Activated CD4-positive, alpha-beta T cell treated with anti-CD3 and anti-CD28 coated beads for 4 hours (primary cell): ENCODE data around the gene NSD2.
"Not testable (repeated sequence)": the region's sequence is repeated elsewhere in the genome, so short reads cannot be mapped to it uniquely, and the experiment has no call there.

ENCODE experiments used
- DNase-seq, 2 donors: peaks; one replicate each; pipeline ENCODE4 v3.0.0-alpha.2; 2020

NSD2 gene

DNA sequence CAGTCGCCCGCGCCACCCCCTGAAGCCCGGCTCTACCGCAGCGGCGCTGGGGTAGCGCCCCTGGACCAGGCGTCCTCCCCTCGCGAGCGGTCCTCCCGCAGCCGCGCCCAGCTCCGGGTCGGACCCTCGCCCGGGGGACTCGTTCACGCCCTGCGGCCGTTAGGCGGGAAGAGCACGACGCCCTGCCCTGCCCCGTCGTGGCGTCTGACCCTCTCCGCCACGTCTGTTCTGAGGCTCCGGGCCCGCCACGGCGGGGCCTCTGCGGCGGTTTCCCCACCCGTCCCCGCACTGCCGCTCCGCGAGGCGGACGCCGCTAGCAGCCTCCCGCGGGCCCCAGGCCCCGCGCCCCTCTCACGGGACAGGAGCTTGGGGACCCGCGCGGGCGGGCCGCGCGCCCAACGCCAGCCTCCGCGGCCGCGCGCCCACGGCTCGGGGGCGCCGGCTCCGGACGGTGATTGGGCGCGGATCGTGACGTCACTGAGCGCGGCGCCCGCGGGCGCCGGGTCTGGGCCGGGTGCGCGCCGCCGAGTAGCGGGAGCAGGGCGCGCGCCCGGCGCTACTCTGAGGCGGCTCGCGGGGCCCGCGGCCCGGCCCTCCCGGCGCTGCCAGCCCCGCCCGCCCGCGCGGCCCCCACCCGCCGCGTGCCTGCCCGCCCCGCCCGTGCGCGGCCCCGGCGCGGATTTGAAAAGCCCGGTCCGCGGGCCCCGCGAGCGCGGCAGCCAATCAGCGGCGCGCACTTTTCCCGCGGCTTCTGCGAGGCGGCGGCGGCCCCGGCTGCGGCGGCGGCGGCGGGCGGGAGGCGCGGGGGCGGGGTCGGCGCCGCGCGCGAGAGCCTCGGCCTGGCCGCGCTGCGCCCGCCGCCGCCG, at the start of gene NSD2:
Gene NSD2 (plus strand): TSS at position 816 of the 866 bp plus-strand sequence. CDS start 29,262 bp downstream, outside the sequence.
- DNase-seq = peak; percentile 88 to 89

DNA sequence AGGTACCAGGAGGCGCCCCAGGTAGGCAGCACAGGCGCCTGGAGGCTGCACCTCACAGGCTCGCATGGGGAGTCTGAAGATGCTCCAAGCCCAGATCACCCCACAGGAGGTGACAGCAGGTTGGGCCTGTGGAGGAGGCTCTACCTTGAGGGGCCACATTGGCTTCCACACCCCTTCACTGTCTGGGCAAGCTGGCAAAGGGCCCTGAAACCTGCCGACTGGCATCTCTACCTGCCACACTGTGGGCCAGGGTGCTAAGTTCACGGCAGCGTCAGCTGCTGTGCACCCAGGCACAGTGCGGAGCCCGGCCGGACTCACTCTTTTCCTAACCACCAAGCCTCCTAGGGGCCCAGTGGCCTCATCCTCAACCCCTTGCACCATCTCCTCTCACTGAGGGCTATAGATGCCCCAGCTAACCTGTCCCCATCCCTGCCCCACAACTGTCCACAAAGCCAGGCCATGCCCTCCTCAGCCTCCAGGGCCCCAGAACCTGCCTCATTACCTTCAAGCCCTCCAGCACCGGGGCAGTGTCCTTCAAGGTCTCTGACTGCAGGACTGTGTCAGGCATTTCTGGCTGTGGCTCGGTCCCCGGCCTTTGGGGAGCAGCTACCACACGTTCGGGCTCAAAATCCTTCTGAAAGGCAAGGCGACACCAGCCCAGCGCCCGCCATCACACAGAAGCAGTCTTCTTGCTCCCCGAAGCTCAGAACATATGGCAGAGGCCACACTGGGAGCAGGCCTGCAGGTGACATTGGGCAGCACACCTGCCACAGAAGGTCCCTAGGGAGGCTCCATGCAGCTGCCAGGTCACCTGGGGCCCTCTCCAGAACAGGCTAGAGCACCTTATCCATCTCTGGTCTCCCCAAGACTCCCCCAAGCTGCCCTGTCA, 49.3 kb upstream of the NSD2 start:
- no peak for DNase-seq

DNA sequence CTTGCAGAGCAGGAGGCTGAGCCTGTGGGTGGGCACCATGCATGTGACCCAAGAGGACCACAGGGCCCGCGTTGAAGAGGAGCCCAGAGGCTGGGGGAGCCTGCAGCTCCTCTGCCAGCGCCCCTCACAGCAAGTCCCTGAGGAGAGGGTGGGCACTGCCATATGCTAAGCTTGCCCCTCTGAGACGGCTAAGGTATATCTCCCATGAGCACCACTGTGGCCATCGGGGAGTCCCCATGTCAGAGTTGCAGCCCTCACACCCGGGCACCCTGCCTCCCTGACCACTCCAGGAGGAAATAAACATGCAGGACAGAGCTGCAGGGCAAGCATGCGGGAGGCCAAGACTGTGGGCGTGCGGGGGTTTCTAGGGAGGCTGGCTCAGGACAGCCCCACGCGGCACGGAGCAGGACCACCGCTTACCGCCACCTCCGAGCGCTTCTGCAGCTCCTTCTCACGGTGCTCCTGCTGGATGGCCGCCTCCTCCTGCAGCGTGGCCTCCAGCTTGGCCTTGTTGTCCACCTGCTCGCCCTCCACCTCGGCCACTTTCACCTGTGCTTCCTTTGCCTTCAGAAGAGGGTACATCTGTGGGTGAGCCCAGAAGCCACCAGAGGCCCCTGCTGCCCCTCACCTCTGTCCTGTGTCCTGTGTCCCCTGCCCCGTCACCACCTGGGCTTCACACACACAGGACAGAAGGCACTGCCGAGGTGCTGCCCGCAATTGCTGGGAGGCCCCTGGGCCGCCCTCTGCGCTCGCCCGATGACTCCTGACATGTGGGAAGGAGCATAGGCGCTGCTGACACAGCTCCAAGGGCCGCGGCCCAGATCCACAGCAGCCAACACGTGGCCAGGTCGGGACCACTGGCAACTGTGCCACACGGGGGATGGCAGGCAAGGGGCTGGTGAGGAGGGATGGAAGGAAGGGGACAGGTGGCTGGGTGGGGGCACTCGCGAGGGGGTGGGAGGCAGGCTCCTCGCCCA, 48.3 kb upstream of the NSD2 start:
- DNase-seq = no peak

DNA sequence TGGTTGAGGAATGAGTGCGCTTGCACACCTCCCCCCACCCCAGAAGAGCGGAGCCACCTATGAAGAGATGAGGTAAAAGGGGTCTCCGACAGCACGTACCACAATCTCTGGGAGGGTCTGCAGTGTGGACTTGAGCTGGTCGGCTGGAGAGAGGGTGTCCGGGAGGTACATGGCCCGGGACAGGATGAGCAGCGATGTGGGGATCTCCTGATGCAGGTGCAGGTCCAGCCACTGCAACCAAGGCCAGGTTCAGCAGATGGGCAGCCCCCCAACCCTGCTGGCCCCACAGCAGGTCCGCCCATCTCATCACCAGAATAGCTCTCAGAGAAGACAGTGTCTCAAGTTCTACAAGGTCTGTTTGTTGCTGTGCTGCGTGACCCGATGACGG, 47.7 kb upstream of the NSD2 start:
- no peak for DNase-seq

DNA sequence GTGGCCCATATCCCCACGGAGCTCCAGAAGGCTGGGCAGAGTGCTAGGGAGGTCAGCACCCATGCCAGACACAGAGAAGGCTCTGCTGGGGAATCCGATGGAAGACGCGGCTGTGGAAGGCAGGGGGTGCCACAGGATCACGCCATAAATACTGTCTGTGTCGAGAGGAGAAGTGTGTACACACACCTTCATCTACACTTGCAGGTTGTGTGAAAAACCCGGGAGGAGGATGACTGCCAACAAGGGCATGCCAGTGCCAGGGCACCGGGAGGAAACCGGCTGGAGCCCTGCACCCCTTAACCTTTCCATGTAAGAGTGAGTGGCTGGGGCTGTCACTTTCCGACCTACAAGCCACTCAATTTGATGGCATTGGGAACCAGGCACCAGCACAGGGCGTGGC, 46.4 kb upstream of the NSD2 start:
- DNase-seq = no peak

DNA sequence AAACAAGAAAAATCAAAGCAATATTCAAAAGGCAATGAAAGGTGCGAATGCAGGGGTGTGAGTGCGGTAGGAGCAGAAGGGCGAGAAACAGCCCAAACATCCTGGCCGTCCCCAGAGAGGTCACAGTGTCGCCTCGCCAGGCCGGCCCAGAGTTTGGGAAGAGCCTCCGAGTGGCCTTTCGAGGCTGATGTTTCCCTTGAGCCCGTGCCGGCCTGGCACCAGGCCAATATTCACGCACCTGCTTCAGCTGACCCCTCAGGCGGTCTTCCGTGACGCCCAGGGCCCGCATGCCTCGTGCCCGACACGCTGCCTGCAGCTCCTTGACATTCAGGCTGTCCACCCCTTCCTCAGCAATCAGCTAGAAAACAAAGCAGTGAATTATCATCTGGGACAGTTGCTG, 45.9 kb upstream of the NSD2 start:
- DNase-seq = no peak

DNA sequence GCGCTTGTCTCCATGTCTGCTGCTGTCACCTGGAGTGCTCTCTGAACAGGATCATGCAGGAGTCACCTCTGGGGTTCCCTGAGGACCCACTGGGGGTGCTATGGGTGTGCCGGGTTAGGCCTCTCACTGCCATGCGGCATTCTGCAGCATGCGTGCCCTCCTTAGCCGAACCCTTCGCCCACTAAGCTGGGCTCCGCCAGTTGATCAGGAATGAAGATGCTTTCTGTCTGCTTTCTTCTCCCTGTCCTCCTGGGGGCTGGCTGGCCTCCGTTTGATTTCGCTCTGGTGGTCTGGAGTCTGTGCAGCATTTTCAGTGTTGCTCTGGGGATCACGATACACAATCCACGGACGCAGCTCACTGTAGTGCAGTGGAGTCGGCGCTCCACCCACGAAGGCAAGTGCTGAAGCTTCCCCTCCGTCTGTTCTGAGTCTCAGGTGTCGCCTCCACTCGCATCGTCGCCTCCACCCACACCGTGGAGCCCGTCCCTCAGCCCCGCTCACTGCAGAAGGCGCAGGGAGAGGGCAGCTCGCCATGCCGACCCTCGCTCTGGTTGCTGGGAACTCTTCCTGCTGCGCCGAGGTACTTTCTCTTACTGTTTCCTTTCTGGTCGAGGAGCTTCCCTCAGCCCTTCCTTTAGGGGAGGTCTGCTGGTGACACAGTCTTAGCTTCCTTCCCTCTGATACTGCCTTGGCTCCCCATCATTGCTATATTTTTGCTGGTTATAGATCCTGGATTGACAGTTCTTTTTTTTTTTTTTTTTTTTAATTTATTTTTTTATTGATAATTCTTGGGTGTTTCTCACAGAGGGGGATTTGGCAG, 44.5 kb upstream of the NSD2 start:
- no peak for DNase-seq

DNA sequence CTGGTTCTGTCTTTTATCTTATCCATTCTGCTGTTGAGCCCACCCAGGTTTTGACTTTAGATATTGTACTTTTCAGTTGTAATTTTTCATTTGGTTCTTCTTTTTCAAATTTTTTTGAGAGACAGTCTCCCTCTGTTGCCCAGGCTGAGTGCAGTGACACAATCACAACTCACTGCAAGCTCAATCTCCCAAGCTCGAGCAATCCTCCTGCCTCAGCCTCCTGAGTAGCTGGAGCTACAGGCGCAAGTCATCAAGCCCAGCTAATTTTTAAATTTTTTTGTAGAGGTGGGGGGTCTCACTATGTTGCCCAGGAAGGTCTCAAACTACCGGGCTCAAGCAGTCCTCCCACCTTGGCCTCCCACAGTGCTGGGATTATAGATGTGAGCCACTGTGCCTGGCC, 41.0 kb upstream of the NSD2 start:
- no peak for DNase-seq

DNA sequence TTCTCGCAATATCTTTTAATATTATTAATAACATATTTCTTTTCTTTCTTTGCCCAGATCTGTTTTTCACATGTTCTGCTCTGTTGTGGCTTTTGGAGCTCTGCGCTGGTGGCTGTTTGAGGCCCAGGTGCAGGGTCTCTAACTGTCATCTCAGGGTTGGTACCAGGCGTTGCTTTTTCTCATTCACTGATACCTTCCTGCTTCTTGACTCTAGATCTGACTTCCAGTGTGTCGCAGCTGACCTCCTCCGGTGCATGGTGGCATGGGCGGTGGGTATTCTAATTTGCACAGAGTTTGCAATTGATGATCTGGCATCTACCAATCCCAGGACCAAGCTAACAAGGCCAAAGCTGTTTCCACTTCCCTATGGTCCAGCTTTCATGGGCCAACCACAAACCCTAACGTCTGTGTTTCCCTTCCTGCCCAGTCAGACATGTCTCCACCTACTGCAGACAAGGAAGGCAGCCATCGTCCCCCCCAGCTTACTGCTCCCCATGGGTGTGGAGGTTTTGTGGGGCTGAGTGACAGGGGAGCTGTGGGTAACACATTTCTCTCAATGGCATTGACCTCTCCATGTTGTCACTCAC, 40.5 kb upstream of the NSD2 start:
- no peak for DNase-seq

DNA sequence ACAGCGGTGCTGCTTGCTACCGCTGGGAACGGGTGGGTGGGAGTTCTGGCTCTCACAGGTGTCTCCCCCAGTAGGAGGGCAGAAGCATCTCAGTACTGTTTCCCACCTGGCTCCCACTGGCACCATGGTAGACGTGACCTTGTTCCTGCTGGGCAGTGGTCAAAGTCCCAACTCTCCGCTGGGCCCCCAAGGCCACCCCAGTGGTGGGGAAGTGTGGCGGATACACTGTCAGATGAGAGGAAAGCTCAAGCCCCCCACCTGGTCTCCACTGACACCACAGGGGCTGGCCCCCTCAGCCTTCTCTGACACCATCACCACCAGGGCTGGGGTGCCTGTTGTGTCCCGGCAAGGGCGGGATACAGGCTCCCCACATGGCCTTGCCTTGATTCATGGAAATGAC, 39.9 kb upstream of the NSD2 start:
- no peak for DNase-seq

DNA sequence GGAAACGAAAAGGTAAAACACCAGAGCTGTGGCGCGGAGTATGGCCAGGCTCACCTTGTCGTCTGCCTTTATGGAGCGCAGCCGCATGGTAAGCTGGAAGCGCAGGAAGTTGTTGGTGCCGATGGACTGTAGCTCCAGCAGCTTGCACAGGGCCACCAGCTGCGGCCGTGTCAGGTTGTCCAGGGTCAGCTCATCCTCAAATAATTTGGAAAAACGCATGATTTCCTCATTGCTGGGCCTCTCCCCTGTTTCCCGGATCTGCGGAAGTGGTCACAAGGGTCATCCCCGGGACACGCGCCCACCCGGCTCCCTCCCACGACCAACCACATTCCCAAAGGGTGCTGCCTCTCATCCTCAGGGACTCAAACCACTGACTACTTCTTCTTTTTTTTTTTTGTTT, 38.5 kb upstream of the NSD2 start:
- DNase-seq = no peak

DNA sequence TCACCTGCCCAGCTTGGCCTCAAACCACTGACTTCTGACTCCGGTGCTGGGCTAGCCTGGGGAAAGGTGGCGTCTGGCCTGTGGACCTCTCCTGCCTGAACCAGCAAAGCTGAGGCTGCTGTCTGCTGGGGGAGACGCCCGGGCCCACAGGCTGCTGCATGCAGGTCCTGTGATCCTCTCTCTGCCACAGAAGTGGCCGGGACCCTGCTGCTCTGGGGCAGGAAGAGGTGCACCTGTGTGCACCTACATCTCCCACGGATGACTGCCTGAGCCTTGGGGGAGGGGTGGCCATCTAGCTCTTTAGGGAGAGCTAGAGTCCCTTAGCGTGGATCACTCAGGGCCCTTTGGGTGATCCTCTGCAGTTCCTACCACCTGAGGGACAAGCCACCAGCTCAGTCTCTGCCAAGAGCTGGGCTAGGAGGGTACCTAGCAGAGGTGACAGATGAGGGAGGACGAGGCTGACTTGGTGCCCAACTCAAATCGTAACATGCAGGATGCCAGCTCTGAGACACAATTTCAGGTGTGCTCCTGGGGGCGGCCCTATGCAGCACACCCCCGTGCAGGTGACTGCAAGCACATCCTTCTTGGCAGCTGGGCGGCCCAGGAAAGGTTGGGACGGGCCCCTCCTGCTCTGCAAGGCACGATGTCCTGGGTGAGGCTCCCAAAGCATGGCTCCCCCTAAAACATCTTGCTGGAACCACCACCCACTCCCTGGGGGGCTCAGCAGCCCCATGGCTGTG, 37.7 kb upstream of the NSD2 start:
- no peak for DNase-seq

DNA sequence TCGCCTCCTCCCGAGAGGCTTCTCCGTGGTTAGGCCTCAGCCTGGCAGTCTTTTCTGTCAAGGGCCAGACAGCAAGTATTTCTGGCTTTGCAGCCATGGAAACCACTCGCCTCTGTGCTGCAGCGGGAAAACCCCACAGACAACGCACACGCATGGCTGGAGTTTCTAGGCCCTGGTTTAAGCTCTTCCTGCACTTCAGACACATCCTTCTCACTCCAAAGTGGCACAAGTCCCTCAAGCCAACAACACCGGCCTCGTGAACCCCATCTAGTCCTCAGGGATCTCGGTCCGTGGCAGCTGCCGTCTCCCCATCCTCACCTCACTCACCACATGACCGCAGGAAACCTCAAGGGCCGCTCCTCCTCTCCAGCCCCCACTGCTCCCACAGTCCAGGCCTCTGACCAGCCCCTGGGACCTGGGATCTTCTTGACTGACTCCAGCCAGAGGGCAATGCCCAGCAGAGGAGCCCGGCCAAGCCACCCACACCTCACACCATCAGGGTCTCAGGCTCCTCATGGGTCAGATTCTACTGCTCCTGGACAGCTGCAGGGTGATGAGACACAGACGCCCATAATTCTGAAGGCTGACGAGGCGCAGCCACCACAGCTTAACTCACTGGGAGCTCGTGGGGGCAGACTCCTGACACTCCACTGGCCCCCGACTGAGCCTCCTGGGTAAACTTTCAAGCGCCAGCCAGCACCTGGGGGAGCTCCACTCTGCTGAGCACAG, 37.0 kb upstream of the NSD2 start:
- DNase-seq = no peak

DNA sequence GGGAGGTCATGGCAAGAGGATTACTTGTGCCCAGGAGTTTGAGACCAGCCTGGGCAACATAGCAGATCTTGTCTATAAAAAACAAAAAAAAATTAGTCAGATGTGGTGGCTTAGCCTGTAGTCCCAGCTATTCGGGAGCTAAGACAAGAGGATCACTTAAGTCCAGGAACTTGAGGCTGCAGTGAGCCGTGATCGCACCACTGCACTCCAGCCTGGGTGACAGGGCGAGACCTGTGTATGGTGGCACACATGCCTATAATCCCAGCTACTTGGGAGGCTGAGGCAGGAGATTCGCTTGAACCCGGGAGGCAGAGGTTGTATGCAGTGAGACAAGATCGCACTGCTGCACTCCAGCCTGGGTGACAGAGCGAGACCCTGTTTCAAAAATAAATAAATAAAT, 35.4 kb upstream of the NSD2 start:
- not testable (repeated sequence) for DNase-seq

DNA sequence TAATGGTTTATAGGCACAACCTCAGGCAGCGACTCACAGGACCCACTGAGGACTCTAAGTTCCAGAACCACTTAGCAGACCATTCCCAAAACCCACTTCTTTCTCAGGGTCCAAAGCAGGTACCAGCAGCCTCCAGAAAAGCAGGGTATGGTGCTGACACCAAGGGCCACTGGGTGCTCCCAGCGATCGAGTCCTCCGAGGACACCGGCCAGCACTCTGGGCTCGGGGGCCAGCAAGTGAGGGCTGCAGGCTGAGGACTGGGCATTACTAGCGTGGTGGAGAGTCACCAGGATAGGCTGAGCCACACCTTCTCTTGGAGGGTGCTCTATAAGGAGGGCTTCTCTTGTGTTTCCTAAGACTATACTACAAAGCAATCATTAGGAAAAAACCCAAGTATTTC, 34.5 kb upstream of the NSD2 start:
- no peak for DNase-seq

DNA sequence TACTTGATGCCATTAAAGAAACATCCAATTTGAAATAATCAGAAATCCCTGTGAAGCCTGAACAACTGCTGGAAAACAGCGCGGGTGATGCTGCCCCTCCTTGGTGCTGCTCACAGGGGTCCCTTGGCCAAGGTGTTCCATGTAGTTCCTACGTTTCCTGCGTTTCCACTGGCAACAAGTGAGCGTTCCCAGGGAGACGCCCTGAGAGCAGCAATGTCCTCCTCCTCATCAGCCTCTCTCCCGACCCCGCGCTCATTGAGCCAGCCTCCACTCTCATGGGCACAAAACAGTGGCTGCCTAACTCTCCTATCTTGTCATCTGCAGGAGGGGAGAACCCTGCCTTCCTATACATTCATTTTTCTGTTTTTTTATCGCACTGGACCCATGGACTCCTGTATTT, 34.1 kb upstream of the NSD2 start:
- DNase-seq = no peak

DNA sequence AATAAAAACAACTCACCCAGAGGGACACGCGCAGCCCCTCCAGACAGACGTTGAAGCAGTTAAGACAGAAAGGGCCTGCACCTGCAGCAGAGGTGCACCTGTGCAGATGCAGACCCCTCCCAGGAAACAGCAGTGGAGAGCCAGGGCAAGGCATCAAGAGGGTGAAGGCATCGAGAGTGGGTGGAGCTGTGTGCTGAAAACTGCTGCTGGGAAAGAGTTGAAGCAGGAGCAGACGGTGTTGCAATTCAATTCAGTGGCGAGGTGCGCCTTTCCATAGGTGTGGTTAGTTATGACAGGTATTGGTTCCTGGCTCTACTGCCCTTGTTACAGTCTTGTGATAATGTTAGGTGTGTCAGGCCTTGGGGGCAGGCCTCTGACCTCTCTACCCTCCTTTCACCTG, 31.9 kb upstream of the NSD2 start:
- no peak for DNase-seq

DNA sequence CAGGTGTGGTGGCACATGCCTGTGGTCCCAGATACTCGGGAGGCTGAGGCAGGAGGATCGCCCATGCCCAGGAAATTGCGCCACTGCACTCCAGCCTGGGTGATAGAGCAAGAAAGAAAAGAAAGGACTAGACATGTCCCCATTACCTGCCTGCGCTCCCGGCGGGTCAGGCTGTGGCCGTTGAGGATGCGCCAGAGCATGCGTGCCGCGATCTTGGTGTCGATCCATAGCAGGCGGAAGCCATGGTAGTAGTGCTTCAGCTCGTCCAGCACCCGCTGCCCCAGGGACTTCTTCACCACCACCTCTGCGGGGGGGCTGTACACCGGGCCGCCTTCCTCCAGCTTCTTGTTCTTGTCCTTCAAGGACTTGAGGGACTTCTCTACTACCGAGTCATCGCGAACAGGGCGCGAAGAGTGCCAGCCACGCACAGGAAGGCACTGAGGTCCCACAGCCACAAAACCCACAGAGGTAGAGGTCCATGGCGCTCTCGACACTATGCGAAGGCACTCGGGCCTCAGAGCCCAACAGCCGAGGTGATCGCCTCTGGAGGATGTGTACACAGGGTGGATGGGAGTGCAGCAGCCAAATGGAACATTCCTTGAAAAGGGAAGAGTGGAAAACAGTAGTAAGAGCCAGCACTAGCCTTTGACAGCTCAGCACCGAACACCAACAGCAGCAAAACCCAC, 29.8 kb upstream of the NSD2 start:
- DNase-seq = no peak

DNA sequence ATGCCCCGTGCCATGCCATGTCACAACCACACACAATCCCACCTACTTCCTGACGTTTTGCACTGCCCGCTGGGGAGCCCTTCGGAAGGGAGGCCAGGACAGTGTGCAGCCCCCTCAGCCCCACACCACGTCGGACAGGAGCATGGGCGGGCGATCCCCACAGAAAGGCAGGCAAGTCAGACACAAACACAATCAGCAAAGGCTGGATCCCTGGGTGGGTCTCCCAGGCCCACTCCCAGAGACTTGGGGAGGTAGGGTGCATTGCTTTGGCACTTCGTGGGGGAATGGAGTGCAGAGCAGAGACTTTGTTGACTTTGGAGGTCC, 29.3 kb upstream of the NSD2 start:
- DNase-seq = no peak
